Activated T-helper 9 cell treated with anti-CD3 and anti-CD28 coated beads, Interleukin-2, amount 50 U/mL, for 16 hours (primary cell): Measurements from ENCODE around the gene TICRR.

Source experiments
- DNase-seq: peaks from one replicate; pipeline ENCODE4 v3.0.0-alpha.2; 2020; ENCODE audit warnings: low read depth

Gene TICRR

GRCh38 chr15:89672221-89673164, 97.2 kb downstream of the TICRR start:
- no peak for DNase-seq

- DNase-seq: no peak
Measured at GRCh38 chr15:89673165-89673512, 97.9 kb downstream of the TICRR start.

- DNase-seq: no peak
Measured at GRCh38 chr15:89674526-89674925, 99.3 kb downstream of the TICRR start.

- DNase-seq: no peak
Measured at GRCh38 chr15:89675606-89676005, 100.3 kb downstream of the TICRR start.

GRCh38 chr15:89677381-89677780, 102.1 kb downstream of the TICRR start:
- DNase-seq: no peak
